HG03095 (cell line): ENCODE data around the gene PTAR1.

Experiments used
- ATAC-seq: cut with Tn5 transposase; IDR thresholded peaks from one replicate; pipeline ENCODE4 v1.9.1; 2021; ENCODE audit warnings: moderate library complexity; ENCODE audit not compliant: unreplicated experiment

The PTAR1 gene

GRCh38 chr9:69674716-69675438 lies 84.9 kb downstream of the PTAR1 start:
- no peak for ATAC-seq

GRCh38 chr9:69674112-69674685 lies 85.6 kb downstream of the PTAR1 start:
- ATAC-seq, result no peak

- ATAC-seq, result no peak
Observed at GRCh38 chr9:69673311-69673640, 86.5 kb downstream of the PTAR1 start.

- ATAC-seq, result peak; percentile 97
Observed at GRCh38 chr9:69672596-69673310, 87.1 kb downstream of the PTAR1 start.

- peak; percentile 29 for ATAC-seq
Observed at GRCh38 chr9:69671879-69672595, 87.8 kb downstream of the PTAR1 start, which contains the start of gene APBA1. APBA1 (minus strand) TSS chr9:69672371.

- ATAC-seq, result no peak
Observed at GRCh38 chr9:69671311-69671878, 88.4 kb downstream of the PTAR1 start.

- ATAC-seq, result no peak
Observed at GRCh38 chr9:69667306-69667705, 92.5 kb downstream of the PTAR1 start.

GRCh38 chr9:69660304-69660703 lies 99.5 kb downstream of the PTAR1 start:
- ATAC-seq, result no peak
